Astrocyte of the spinal cord (primary cell): Measurements from ENCODE around the gene ZBTB42.

ENCODE experiments used
- DNase-seq: peaks from one replicate; pipeline ENCODE4 v3.0.0; 2011; ENCODE audit warnings: low read depth, low spot score
- H3K4me3 ChIP-seq: 2 replicates; pipeline ENCODE4 v1.5.1; 2011; ENCODE audit warnings: low read depth, mild to moderate bottlenecking, low read length, moderate library complexity
- CTCF ChIP-seq: IDR thresholded peaks from 2 replicates; pipeline ENCODE4 v1.5.1; 2012; ENCODE audit warnings: low read depth, mild to moderate bottlenecking, low read length, inconsistent platforms
- in situ Hi-C: cut with HindIII; loops from 2 replicates; pipeline ENCODE4 v1.10.0; 2017; ENCODE audit warnings: low sequenced_read_pairs

The ZBTB42 gene

GRCh38 chr14:104800015-104800770 is 708 bp upstream of the ZBTB42 start:
- in situ Hi-C loops: no loop called here
- TF ChIP-seq CTCF: peak; percentile 13
- DNase-seq: peak; percentile 79

DNA sequence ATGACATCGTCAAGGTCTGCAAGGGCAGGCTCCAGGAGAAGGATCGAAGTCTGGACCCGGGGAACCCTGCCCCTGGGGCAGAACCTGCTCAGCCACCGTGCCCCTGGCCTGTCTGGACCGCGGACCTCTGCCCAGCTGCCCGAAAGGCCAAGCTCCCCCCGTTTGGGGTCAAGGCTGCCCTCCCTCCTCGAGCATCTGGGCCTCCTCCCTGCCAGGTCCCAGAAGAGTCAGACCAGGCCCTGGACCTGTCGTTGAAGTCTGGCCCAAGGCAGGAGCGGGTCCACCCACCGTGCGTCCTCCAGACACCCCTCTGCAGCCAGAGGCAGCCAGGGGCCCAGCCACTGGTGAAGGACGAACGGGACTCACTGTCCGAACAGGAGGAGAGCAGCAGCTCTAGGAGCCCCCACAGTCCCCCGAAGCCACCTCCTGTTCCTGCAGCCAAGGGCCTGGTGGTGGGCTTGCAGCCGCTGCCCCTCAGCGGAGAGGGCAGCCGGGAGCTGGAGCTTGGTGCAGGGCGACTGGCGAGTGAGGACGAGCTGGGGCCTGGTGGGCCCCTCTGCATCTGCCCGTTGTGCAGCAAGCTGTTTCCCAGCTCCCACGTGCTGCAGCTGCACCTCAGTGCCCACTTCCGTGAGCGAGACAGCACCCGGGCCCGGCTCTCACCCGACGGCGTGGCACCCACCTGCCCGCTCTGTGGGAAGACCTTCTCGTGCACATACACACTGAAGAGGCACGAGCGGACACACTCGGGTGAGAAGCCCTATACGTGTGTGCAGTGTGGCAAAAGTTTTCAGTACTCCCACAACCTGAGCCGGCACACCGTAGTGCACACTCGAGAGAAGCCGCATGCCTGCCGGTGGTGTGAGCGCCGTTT is 856 bp downstream of the ZBTB42 start:
- in situ Hi-C loops: no loop called here
- peak overlapping the region; percentile 41 for H3K4me3 ChIP-seq
- no peak for TF ChIP-seq CTCF
- no peak for DNase-seq

More at GRCh38 chr14:104800015-104800770, 708 bp upstream of the ZBTB42 start:
- peak overlapping the region; percentile 42 for H3K4me3 ChIP-seq

- TF ChIP-seq CTCF: no peak
- no peak overlapping the region for H3K4me3 ChIP-seq
- in situ Hi-C loops: no loop called here
- DNase-seq: no peak
These were observed 1.7 kb downstream of the ZBTB42 start for GRCh38 chr14:104802394-104803184.

GRCh38 chr14:104803280-104803911 is 2.5 kb downstream of the ZBTB42 start:
- DNase-seq: no peak
- no peak overlapping the region for H3K4me3 ChIP-seq
- no peak for TF ChIP-seq CTCF
- in situ Hi-C loops: no loop called here

GRCh38 chr14:104803912-104804410 is 3.1 kb downstream of the ZBTB42 start:
- TF ChIP-seq CTCF: no peak
- no peak overlapping the region for H3K4me3 ChIP-seq
- in situ Hi-C loops: no loop called here
- DNase-seq: no peak
